Stimulated activated CD4-positive, alpha-beta T cell treated with anti-CD3 and anti-CD28 coated beads, Interleukin-12 subunit alpha, Interleukin-12 subunit beta, amount 100 ng/mL, for 4 hours (primary cell): ENCODE data around the gene ZNF804B.

Experiments used
- DNase-seq: peaks from one replicate; pipeline ENCODE4 v3.0.0-alpha.2; 2020

The ZNF804B gene

GRCh38 chr7:88842201-88842600 lies 82.7 kb downstream of the ZNF804B start:
- DNase-seq = no peak

- DNase-seq = no peak
Measured at GRCh38 chr7:88845091-88845490, 85.6 kb downstream of the ZNF804B start.

- DNase-seq = no peak
Measured at GRCh38 chr7:88851220-88851619, 91.7 kb downstream of the ZNF804B start.

- no peak for DNase-seq
Measured at GRCh38 chr7:88859288-88859687, 99.8 kb downstream of the ZNF804B start.

GRCh38 chr7:88866265-88866863 lies 106.9 kb downstream of the ZNF804B start:
- no peak for DNase-seq

- DNase-seq = no peak
Measured at GRCh38 chr7:88867158-88867557, 107.7 kb downstream of the ZNF804B start.

- DNase-seq = no peak
Measured at GRCh38 chr7:88868456-88868855, 109.0 kb downstream of the ZNF804B start.

- DNase-seq = no peak
Measured at GRCh38 chr7:88881136-88881535, 121.6 kb downstream of the ZNF804B start.

- DNase-seq = no peak
Measured at GRCh38 chr7:88885131-88885530, 125.6 kb downstream of the ZNF804B start.

- DNase-seq = no peak
Measured at GRCh38 chr7:88888684-88889083, 129.2 kb downstream of the ZNF804B start.

GRCh38 chr7:88910516-88910915 lies 151.0 kb downstream of the ZNF804B start:
- no peak for DNase-seq

GRCh38 chr7:88912852-88913251 lies 153.4 kb downstream of the ZNF804B start:
- no peak for DNase-seq

- DNase-seq = no peak
Measured at GRCh38 chr7:88915615-88916014, 156.1 kb downstream of the ZNF804B start.

- DNase-seq = no peak
Measured at GRCh38 chr7:88919478-88920131, 160.1 kb downstream of the ZNF804B start.

GRCh38 chr7:88922944-88923343 lies 163.4 kb downstream of the ZNF804B start:
- DNase-seq = no peak

- DNase-seq = no peak
Measured at GRCh38 chr7:88928276-88928675, 168.8 kb downstream of the ZNF804B start.

GRCh38 chr7:88929719-88930118 lies 170.2 kb downstream of the ZNF804B start:
- no peak for DNase-seq

GRCh38 chr7:88933285-88933684 lies 173.8 kb downstream of the ZNF804B start:
- no peak for DNase-seq

- no peak for DNase-seq
Measured at GRCh38 chr7:88942815-88943501, 183.5 kb downstream of the ZNF804B start.

- DNase-seq = no peak
Measured at GRCh38 chr7:88951826-88952225, 192.3 kb downstream of the ZNF804B start.

GRCh38 chr7:88964418-88964817 lies 204.9 kb downstream of the ZNF804B start:
- no peak for DNase-seq

GRCh38 chr7:88965371-88965770 lies 205.9 kb downstream of the ZNF804B start:
- no peak for DNase-seq

GRCh38 chr7:88967432-88967831 lies 207.9 kb downstream of the ZNF804B start:
- no peak for DNase-seq

GRCh38 chr7:88969167-88969566 lies 209.7 kb downstream of the ZNF804B start:
- no peak for DNase-seq
